Measurements from ENCODE around the gene PI4K2B.
"Not testable (repeated sequence)": the region's sequence is repeated elsewhere in the genome, so short reads cannot be mapped to it uniquely, and the experiment has no call there.

Gene PI4K2B

GRCh38 chr4:25240754-25241210, 6.9 kb downstream of the PI4K2B start:
- DNase-seq (ENCODE audit: low read depth in 2 of 2, low spot score in 1 of 2): not testable (repeated sequence)

- not testable (repeated sequence) for DNase-seq (ENCODE audit: low read depth in 2 of 2, low spot score in 1 of 2)
Observed at GRCh38 chr4:25242195-25242594, 8.4 kb downstream of the PI4K2B start.

DNA sequence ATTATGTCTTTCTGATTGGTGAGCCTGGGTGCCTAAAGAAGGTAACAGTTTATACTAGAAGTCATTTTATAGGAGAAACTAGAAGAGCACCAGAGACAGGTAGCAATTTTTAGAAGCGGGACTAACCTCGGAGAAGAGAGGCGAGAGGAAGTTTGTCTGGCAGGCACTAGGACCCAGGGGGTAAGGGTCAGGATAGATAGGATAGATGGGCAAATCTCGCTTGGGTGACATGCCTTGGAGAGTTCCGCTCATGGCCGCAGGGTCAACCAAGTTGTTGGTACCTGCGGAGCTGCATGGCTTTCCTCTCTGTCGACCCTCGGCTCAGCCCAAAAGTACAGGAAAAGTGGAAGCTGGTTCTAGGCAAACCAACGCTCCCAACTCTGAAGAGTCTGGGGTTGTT, 11.3 kb downstream of the PI4K2B start:
- no peak for DNase-seq (ENCODE audit: low read depth in 2 of 2, low spot score in 1 of 2)

DNA sequence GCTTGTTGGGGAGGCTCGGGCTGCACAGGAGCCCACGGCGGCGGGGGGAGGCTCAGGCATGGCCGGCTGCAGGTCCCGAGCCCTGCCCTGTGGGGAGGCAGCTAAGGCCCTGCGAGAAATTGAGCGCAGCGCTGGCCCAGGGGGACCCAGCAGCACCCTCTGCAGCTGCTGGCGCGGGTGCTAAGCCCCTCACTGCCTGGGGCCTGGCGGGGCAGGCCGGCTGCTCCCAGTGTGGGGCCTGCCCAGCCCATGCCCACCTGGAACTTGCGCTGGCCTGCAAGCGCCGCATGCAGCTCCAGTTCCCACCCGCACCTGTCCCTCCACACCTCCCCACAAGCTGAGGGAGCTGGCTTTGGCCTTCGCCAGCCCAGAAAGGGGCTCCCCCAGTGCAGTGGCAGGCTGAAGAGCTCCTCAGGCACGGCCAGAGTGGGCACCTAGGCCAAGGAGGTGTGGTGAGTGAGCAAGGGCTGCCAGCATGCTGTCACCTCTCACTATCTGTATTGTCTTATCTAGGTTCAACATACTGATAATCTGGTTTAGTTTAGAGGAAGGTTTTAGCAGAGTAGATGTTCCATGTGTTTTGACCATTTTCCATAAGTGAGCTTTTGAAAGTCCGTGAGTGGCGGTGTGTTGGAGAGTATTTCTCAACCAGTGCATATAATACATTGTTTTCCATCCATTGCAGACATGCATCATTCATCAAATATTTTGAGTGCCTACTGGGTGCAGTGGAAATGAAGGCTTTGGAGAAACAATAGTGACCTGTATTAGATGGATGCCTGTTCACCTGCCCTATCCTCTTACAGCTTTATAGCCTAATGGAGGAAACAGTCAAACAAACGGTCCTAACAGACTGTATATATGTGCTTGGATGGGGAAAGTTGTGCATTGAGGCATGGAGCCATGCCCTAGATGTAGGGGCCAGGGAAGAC, 13.1 kb downstream of the PI4K2B start:
- no peak for DNase-seq (ENCODE audit: low read depth in 2 of 2, low spot score in 1 of 2)

DNA sequence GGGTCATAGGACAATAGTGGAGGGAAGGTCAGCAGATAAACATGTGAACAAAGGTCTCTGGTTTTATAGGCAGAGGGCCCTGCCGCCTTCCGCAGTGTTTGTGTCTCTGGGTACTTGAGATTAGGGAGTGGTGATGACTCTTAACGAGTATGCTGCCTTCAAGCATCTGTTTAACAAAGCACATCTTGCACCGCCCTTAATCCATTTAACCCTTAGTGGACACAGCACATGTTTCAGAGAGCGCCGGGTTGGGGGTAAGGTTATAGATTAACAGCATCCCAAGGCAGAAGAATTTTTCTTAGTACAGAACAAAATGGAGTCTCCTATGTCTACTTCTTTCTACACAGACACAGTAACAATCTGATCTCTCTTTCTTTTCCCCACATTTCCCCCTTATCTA, 15.0 kb downstream of the PI4K2B start:
- not testable (repeated sequence) for DNase-seq (ENCODE audit: low read depth in 2 of 2, low spot score in 1 of 2)

GRCh38 chr4:25249494-25249893, 15.7 kb downstream of the PI4K2B start:
- DNase-seq (ENCODE audit: low read depth in 2 of 2, low spot score in 1 of 2): not testable (repeated sequence)

DNA sequence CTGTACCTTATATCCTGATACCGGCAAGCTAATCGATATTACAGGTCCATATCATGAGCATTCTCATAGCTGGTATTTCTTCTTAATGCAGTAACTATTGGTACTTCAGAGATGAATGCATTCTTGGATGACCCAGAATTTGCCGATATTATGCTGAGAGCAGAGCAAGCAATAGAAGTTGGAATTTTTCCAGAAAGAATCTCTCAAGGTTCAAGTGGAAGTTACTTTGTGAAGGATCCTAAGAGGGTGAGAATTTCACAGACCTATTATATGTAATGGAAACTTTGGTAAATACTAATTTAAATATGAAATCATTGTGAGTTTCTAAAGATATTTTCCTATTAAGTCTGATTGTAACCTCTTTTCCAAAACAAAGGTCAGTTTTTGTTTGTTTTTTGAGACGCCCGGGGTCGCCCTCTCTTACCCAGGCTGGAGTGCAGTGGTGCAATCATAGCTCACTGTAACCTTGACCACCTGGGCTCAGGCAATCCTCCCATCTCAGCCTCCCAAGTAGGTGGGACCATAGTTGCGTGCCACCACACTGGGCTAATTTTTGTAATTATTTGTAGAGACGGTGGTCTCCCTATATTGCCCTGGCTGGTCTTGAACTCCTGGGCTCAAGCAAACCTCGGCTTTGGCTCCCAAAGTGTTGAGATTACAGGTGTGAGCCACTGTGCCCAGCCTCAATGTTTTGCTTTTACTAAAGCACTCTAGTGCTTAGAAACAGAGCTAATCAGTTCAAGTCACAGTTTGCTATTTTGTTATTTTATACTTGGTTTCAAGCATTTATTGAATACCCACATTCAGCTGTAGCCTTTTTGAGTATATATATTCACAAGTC, 18.6 kb downstream of the PI4K2B start:
- no peak for DNase-seq (ENCODE audit: low read depth in 2 of 2, low spot score in 1 of 2)

DNA sequence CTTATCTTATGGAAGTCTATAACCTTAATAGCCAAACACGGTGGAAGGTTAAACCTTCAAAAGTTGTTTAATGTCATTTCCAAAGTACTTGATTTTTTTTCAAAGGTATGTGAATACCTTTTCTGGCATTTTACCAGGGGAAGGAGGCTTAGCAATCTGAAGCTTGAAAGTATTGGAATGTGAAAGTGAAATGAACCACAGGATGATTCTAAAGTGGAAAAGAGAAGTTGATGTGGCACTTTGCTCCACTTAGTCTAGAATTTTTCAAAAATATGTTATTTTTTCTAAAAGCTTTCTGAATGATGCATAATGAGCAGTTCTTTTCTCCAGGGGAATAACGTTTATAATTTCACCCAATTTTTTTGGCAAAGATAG, 19.2 kb downstream of the PI4K2B start:
- no peak for DNase-seq (ENCODE audit: low read depth in 2 of 2, low spot score in 1 of 2)

- not testable (repeated sequence) for DNase-seq (ENCODE audit: low read depth in 2 of 2, low spot score in 1 of 2)
Observed at GRCh38 chr4:25253786-25254185, 20.0 kb downstream of the PI4K2B start.

DNA sequence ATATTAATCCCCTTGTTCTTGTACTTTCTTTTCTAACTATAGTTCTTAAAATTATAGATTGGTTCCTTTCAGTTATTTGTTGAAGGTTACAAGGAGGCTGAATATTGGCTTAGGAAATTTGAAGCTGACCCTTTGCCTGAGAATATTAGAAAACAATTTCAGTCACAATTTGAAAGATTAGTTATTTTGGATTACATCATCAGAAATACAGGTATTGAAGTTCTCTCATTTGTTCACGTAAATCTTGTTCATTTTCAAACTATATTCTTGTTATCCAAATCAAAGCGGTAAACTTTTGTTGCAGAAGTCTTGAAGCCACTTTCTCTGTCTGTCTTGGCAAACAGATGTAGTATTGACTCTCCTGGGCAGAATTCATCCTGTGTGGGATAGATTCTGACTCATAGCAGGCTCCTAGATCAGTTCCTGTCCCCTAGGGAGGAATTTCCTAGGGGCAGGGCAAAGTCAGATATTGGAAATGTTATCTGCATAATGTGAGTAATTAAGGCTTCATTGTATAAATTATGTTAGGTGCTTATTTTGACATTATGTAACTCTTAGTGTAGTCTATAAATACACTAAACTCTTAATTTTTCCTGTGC, 25.2 kb downstream of the PI4K2B start:
- DNase-seq (ENCODE audit: low read depth in 2 of 2, low spot score in 1 of 2): no peak

DNA sequence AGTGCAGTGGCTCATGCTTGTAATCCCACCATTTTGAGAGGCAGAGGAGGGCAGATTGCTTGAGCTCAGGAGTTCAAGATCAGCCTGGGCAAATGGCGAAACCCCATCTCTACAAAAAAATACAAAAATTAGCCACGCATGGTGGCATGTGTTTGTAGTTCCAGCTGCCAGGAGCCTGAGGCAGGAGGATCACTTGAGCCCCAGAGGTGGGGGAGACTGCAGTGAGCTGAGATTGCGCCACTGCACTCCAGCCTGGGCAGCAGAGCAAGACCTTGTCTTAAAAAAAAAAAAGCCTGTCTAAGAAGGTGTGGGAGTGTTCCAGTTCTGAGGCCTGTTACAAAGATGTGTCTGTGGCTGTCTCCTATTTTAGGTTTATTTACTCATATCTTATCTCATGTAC, 38.0 kb downstream of the PI4K2B start:
- no peak for DNase-seq (ENCODE audit: low read depth in 2 of 2, low spot score in 1 of 2)

DNA sequence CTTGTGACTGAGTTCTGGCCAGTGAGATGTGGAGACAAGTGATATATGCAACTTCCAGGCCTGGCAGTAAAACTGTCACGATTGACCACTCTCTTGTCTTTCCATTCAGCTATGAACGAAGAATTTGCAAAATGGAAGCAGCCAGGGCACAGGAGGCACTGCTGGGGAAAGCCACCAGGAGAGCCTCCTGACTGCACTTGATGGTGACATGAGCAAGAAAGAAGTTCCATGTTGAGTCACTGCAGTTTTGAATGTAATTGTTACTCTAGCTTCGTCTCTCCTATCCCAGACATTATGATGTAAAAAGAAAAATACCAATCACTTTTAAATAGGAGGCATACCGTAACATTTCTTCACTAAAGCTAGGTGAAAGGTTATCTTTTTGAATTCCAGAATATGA, 46.4 kb downstream of the PI4K2B start:
- DNase-seq (ENCODE audit: low read depth in 2 of 2, low spot score in 1 of 2): no peak

DNA sequence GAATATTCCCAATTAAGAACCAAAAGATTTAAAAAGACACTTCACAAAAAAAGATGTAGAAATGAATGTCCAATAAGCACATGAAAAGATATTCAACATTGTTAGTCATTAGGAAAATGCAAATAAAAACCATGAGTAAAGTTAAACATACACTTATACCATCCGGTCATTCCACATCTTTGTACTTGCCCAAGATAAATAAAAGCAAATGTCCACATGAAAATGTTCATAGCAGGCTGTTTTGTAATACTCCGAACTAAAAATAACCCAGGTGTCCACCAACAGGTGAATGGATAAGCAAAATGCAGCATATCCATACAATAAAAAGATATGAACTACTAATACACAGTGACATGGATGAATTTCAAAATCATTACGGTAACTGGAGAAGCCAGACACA, 50.1 kb downstream of the PI4K2B start:
- DNase-seq (ENCODE audit: low read depth in 2 of 2, low spot score in 1 of 2): no peak

- no peak for DNase-seq (ENCODE audit: low read depth in 2 of 2, low spot score in 1 of 2)
Observed at GRCh38 chr4:25284466-25284865, 50.6 kb downstream of the PI4K2B start.

GRCh38 chr4:25290490-25291067, 56.7 kb downstream of the PI4K2B start:
- DNase-seq (ENCODE audit: low read depth in 2 of 2, low spot score in 1 of 2): no peak

DNA sequence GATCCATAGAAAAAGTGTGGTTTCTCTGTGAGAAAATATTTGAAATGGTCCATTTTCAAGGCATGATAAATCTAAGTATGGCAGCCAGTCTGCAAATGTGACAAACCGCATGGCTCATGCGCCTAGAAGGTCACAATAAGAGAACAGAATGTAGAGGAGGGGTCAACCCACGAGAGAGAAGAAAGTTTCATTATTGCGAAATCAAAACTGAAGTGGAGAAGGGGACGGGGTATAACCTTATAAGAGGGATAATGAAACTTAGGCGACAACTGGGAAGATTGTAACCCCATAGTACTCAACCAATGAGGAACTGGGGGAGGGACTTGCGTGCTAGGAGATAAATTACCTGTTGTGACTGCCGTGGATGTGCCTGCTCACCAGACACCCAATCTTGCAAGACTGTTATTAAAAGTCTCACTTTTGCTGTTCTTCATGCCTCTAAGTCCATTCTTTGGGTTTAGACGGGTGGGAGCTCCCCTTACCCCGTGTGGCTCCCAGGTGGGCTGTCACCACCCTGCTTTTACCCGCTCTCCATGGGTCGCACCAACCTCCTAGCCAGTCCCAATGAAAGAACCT, 57.4 kb downstream of the PI4K2B start:
- no peak for DNase-seq (ENCODE audit: low read depth in 2 of 2, low spot score in 1 of 2)

DNA sequence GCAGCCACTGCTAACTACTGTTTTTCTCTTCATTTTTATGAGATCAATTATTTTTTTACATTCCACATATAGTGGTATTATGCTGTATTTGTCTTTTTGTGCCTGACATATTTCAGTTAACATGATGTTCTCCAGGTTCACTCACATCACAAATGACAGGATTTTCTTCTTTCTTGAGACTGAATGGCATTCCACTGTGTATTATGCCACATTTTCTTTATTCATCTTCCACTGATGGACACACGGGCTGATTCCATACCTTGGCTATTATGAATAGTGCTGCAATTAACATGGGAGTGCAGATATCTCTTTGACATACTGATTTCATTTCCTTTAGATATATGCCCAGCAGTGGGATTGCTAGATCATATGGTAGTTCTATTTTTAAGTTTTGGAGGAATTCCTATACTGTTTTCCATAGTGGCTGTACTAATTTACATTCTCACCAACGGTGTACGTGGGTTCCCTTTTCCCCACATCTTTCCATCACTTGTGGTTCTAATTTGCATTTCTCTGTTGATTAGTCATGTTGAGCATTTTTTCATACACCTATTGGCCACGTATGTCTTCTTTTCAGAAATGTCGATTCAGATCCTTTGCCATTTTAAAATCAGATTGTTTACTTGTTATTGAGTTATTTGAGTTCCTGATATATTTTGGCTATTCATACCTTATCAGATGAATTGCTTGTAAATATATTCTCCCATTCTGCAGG, 63.9 kb downstream of the PI4K2B start:
- no peak for DNase-seq (ENCODE audit: low read depth in 2 of 2, low spot score in 1 of 2)

- DNase-seq (ENCODE audit: low read depth in 2 of 2, low spot score in 1 of 2): no peak
Observed at GRCh38 chr4:25299476-25300203, 65.8 kb downstream of the PI4K2B start.

DNA sequence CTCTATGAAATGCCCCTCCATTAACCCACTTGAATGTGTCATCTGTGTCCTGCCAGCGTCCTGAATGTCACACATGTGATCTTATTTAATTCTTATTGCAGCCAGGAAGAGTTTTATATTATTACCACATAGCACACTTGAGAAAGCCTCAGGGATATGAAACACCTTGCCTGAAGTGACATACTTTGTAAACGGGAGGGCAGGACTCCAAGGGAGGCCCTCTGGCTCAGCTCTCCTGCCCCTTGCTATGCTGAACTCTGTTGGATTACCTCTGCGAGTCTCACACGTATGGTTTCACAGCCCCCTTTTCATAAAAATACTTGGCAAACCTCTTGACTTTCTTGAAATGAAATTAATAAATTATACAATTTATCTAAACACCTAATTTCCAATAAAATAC, 67.6 kb downstream of the PI4K2B start:
- no peak for DNase-seq (ENCODE audit: low read depth in 2 of 2, low spot score in 1 of 2)

- DNase-seq (ENCODE audit: low read depth in 2 of 2, low spot score in 1 of 2): no peak
Observed at GRCh38 chr4:25302626-25303025, 68.8 kb downstream of the PI4K2B start.
